Esophagus muscularis mucosa (tissue), 4 donors: ENCODE measurements around the gene SLC37A1.

ENCODE experiments used
- EP300 ChIP-seq: sonication (generic); formaldehyde crosslinking; IDR thresholded peaks from one replicate; pipeline ENCODE4 v1.6.1; 2017; ENCODE audit warnings: antibody characterized with exemption
- POLR2A ChIP-seq: fragments of 450-650 bp; IDR thresholded peaks from one replicate; pipeline ENCODE4 v1.6.1; 2017; ENCODE audit warnings: antibody characterized with exemption, moderate library complexity, mild to moderate bottlenecking, low read depth
- POLR2AphosphoS5 ChIP-seq, 2 donors: sonication (generic); formaldehyde crosslinking; IDR thresholded peaks; one replicate each; pipeline ENCODE4 v1.6.1; 2017; ENCODE audit warnings: antibody characterized with exemption in 2 of 2
- TF ChIP-seq, protein P1 (sequence below), 3 experiments: fragments of 200-600 bp in 2 of 3; fragments of 450-650 bp in 1 of 3; sonication (generic) in 2 of 3; IDR thresholded peaks; one replicate each; pipeline ENCODE4 v1.5.1; 2017 to 2019; ENCODE audit warnings: antibody characterized with exemption in 3 of 3, mild to moderate bottlenecking in 2 of 3, moderate library complexity in 1 of 3

DNA sequence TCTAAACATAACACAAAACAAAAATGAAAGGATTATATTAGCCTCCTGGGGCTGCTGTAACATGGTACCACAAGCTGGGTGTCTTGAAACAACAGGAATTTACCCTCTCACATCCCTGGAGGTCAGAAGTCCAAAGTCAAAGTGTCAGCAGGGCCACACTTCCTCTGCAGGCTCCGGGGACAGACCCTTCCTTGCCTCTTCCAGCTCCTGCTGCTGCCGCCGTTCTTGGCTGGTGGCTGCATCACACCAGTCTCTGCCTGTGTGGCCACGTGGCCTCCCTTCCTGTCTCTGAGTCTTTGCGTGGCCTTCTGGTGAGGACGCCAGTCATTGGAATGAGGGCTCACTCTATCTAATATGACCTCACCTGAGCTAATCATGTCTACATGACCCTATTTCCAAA lies 8.2 kb downstream of the SLC37A1 start:
- TF ChIP-seq POLR2A, result no peak
- TF ChIP-seq, protein P1, sequence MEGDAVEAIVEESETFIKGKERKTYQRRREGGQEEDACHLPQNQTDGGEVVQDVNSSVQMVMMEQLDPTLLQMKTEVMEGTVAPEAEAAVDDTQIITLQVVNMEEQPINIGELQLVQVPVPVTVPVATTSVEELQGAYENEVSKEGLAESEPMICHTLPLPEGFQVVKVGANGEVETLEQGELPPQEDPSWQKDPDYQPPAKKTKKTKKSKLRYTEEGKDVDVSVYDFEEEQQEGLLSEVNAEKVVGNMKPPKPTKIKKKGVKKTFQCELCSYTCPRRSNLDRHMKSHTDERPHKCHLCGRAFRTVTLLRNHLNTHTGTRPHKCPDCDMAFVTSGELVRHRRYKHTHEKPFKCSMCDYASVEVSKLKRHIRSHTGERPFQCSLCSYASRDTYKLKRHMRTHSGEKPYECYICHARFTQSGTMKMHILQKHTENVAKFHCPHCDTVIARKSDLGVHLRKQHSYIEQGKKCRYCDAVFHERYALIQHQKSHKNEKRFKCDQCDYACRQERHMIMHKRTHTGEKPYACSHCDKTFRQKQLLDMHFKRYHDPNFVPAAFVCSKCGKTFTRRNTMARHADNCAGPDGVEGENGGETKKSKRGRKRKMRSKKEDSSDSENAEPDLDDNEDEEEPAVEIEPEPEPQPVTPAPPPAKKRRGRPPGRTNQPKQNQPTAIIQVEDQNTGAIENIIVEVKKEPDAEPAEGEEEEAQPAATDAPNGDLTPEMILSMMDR (IDR thresholded peaks at IDR 0.05), result no peak
- no peak for TF ChIP-seq EP300
- TF ChIP-seq POLR2AphosphoS5 (IDR thresholded peaks at IDR 0.05), result no peak
